Right lobe of liver (tissue), 6 donors: Measurements from ENCODE around the gene ABLIM2. TPM values are rescaled to one million over a fixed set of nuclear protein-coding genes. Genes with fewer than 3 reads are reported as not detected.

ENCODE experiments used
- ATAC-seq, 4 donors: fragments of 200-7000 bp; cut with Tn5 transposase; one replicate each; pipeline ENCODE4 v1.9.1; 2020; ENCODE audit warnings: mild to moderate bottlenecking in 4 of 4, moderate library complexity in 4 of 4
- DNase-seq, 3 donors: peaks; one replicate each; pipeline ENCODE4 v3.0.0-alpha.2; 2020
- H3K27ac ChIP-seq, 3 donors: fragments of 200-600 bp; one replicate each; pipeline ENCODE4 v1.8.0; 2022
- H3K27me3 ChIP-seq, 2 donors: fragments of 200-600 bp; one replicate each; pipeline ENCODE4 v1.8.0; 2022
- H3K36me3 ChIP-seq, 4 donors: fragments of 200-600 bp; sonication (generic) in 1 of 4; one replicate each; pipeline versions ENCODE4 v1.5.1 to v1.8.0; 2017 to 2022; ENCODE audit warnings: control low read depth in 1 of 4
- H3K4me1 ChIP-seq, 4 donors: fragments of 200-600 bp; sonication (generic) in 1 of 4; one replicate each; pipeline versions ENCODE4 v1.5.1 to v1.8.0; 2017 to 2022; ENCODE audit warnings: control low read depth in 1 of 4
- H3K4me3 ChIP-seq, 3 donors: fragments of 200-600 bp; one replicate each; pipeline ENCODE4 v1.8.0; 2022
- H3K9me3 ChIP-seq, 4 donors: fragments of 200-600 bp; sonication (generic) in 1 of 4; one replicate each; pipeline versions ENCODE4 v1.5.1 to v1.8.0; 2017 to 2022; ENCODE audit warnings: control low read depth in 1 of 4
- CTCF ChIP-seq, 4 donors: fragments of 200-600 bp in 3 of 4; fragments of 450-650 bp in 1 of 4; IDR thresholded peaks; one replicate each; pipeline versions ENCODE4 v1.5.1 to v1.8.0; 2016 to 2022; ENCODE audit warnings: antibody characterized with exemption in 4 of 4, mild to moderate bottlenecking in 2 of 4
- POLR2A ChIP-seq: fragments of 450-650 bp; IDR thresholded peaks from one replicate; pipeline ENCODE4 v1.6.1; 2017; ENCODE audit warnings: antibody characterized with exemption, mild to moderate bottlenecking
- WGBS: methylation state at CpG from one replicate; pipeline ENCODE4 v1.1.6; 2018; ENCODE audit warnings: low coverage, low lambda C conversion rate; ENCODE audit not compliant: insufficient coverage; ENCODE audit errors: missing lambda C conversion rate; 5-methylcytosine and 5-hydroxymethylcytosine counted together
- intact Hi-C, 2 donors: fragments of 100-400 bp; cut with DNase I; formaldehyde crosslinking; loops; one replicate each; pipeline versions ENCODE4 v1.11.2 to v1.14.1; 2022
- total RNA-seq, 6 experiments: library from RNA; depleted of rRNA in 2 of 6; stranded (reverse); fragments of >200 nt in 2 of 6; fragmentation: NEBNext Ultra II Directional in 3 of 6; extraction: Animal tissue kit (Norgen Biotek cat#: 25700) in 3 of 6; gene quantifications; one replicate each; pipeline versions ENCODE4 v1.1.0 to v1.2.4, GENCODE V29; 2016 to 2023
- donor health status: DM: no; HTN: yes; CAD: no.
- donor health status: DM: no; HTN: no; CAD: no.
- donor health status: DM: no; HTN: no; CAD: no.
- donor health status: DM: no; HTN: yes; CAD: no.
- donor health status: DM: no; HTN: yes; CAD: no.

The ABLIM2 gene
- total RNA-seq, 6 experiments from 2014 or later = 0.93 to 3.5 (median 2.3) TPM

DNA sequence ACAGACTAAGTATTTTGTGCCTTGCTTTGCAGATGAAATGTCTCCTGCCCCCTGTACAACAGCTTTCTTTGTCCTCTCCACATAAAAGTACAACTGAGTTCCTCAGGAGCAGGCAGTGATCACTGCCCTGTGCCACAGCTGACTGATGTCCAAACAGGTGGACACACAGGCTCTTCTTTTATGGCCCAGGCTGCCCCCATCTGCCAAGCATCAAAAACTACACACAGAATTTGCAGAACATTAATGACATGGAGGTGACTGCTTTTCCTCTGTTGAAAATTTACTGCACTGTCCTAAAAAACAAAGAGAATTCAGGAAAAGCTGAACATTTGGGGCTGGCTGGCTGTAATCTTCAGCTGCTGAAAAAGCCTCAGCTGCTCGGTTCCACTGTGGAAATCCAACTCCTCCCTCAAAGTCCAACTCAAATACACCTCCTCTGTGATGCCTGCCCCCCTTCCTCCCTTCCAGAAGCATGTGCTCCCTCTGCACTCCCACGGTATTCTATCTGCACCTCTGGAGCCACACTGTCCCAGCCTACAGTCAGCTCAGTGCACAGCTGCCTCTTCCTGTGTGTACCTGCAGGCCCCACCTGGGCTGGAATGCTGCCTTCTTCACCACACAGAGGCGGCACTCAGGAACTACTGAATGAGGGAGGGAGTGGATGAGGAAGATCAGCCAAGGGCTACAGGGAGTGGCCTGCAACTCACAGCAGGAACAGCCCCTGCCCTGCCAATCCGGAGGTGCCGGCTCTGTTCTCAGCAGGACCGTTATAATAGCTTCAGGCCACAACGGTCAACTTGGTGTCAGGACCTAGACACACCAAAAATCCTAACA is 229.3 kb downstream of the ABLIM2 start:
- TF ChIP-seq CTCF (IDR thresholded peaks at IDR 0.05) = no peak
- no peak for TF ChIP-seq POLR2A
- H3K27me3 ChIP-seq = no peaks in the 10 kb centered on the region
- H3K27ac ChIP-seq = no peak overlapping the region
- ATAC-seq = peak; percentile 29 to 49 (median 41)
- H3K4me1 ChIP-seq = no peaks in the 10 kb centered on the region
- 23% methylated on average over 5 of the region's 7 CpGs for WGBS
- no peak overlapping the region for H3K4me3 ChIP-seq
- H3K9me3 ChIP-seq = no peaks in the 10 kb centered on the region
- no peak for DNase-seq
- intact Hi-C loops = no loop called here
- no peaks in the 10 kb centered on the region for H3K36me3 ChIP-seq

GRCh38 chr4:7928711-7929110 is 229.9 kb downstream of the ABLIM2 start:
- H3K9me3 ChIP-seq = no peaks in the 10 kb centered on the region
- no peak overlapping the region for H3K4me3 ChIP-seq
- H3K27me3 ChIP-seq = no peaks in the 10 kb centered on the region
- H3K36me3 ChIP-seq = no peaks in the 10 kb centered on the region
- ATAC-seq = no peak
- 100% methylated on average over 3 of the region's 7 CpGs for WGBS
- TF ChIP-seq CTCF (IDR thresholded peaks at IDR 0.05) (no peak), POLR2A (no peak)
- DNase-seq = no peak
- H3K4me1 ChIP-seq = no peaks in the 10 kb centered on the region
- intact Hi-C loops = no loop called here
- H3K27ac ChIP-seq = no peak overlapping the region

DNA sequence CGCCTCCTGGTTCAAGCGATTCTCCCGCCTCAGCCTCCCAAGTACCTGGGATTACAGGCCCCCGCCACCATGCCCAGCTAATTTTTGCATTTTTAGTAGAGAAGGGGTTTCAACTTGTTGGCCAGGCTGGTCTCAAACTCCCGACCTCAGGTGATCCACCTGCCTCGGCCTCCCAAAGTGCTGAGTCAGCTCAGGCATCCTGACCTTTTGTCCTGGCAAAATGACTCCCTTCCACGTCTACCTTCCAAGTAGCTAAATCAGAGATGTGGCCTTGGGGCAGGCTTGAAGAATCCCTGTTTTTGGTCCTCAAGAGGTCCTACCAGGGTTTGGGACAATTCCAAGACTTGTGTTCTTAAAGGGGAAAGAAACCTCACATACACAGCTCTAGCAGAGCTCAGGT is 231.8 kb downstream of the ABLIM2 start:
- Histone ChIP-seq H3K4me3 (no peak overlapping the region), H3K9me3 (no peaks in the 10 kb centered on the region), H3K4me1 (no peaks in the 10 kb centered on the region), H3K27me3 (no peaks in the 10 kb centered on the region), H3K27ac (no peak overlapping the region), H3K36me3 (no peaks in the 10 kb centered on the region)
- no peak for DNase-seq
- WGBS = 66% methylated on average over 7 of the region's 7 CpGs
- intact Hi-C loops = no loop called here
- TF ChIP-seq CTCF (IDR thresholded peaks at IDR 0.05) (no peak), POLR2A (no peak)
- ATAC-seq = no peak

- Histone ChIP-seq H3K36me3 (no peaks in the 10 kb centered on the region), H3K27me3 (no peaks in the 10 kb centered on the region), H3K27ac (no peak overlapping the region), H3K9me3 (no peaks in the 10 kb centered on the region), H3K4me1 (no peaks in the 10 kb centered on the region), H3K4me3 (no peak overlapping the region)
- no peak for DNase-seq
- intact Hi-C loops = no loop called here
- WGBS = 67% methylated on average over 2 of the region's 4 CpGs
- no peak for ATAC-seq
- TF ChIP-seq CTCF (IDR thresholded peaks at IDR 0.05) (no peak), POLR2A (no peak)
Observed at GRCh38 chr4:7924570-7924969, 234.0 kb downstream of the ABLIM2 start.
